SK-N-MC (cell line): ENCODE results near the gene PRRX2.

ENCODE experiments used
- EZH2 ChIP-seq: fragments of 200-600 bp; sonication (generic); IDR thresholded peaks from one replicate; pipeline ENCODE4 v1.6.1; 2017; ENCODE audit warnings: antibody characterized with exemption
- FOXP2 ChIP-seq: optimal IDR thresholded peaks from 2 replicates; pipeline ENCODE3; 2011; ENCODE audit warnings: mild to moderate bottlenecking, moderate library complexity; ENCODE audit not compliant: insufficient read depth; ENCODE audit errors: extremely low read length, control extremely low read depth
- POLR2AphosphoS5 ChIP-seq: IDR thresholded peaks from 2 replicates; pipeline ENCODE4 v1.6.1; 2012; ENCODE audit warnings: mild to moderate bottlenecking, low read depth, low read length, borderline replicate concordance

DNA sequence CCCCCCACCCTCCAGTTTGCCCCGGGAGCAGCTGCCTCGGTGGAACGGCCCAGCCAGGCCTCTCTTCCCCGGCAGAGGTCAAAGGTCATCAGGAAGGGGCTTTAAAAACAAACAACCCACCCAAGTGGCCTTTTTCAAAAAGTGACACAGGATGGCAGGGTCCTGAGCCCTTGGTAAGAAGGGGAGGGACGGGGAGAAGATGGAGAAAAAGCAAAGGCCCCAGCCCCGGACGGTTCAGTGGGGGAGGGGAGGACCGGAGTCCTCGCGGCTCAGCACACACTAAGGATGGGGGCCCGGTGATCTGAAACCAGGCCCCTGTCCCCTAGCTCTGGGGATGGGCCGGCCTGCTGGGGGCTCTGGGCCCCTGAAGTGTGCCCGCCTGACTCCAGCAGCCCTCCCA, 1.1 kb downstream of the PRRX2 start:
- TF ChIP-seq POLR2AphosphoS5, result no peak
- no peak for TF ChIP-seq EZH2
- TF ChIP-seq FOXP2, result no peak
